Amniotic epithelial cell (primary cell): Measurements from ENCODE around the gene CENPF.
"Not testable (repeated sequence)": the region's sequence is repeated elsewhere in the genome, so short reads cannot be mapped to it uniquely, and the experiment has no call there.

Experiments
- DNase-seq: peaks from one replicate; pipeline ENCODE4 v3.0.0-alpha.2; 2010; ENCODE audit warnings: low read depth

The CENPF gene

DNA sequence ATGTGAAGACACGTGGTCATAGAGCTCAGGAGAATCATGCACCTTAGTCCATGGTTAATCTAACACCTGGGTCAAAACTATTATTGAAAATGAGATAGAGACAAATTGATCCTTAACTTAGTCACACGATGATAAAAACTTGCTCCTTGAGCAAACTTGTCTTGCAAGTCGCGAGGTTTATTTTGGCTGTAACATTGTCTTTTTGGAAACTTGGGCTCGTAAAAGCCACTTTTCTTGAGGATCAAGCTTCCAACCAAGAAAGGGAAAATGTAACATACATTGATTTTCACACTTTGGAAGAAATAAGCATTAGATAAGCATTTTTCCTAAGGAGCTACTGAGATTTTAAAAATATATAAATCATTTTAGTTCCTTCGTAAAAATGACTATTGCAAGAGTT, 19.9 kb upstream of the CENPF start:
- no peak for DNase-seq

DNA sequence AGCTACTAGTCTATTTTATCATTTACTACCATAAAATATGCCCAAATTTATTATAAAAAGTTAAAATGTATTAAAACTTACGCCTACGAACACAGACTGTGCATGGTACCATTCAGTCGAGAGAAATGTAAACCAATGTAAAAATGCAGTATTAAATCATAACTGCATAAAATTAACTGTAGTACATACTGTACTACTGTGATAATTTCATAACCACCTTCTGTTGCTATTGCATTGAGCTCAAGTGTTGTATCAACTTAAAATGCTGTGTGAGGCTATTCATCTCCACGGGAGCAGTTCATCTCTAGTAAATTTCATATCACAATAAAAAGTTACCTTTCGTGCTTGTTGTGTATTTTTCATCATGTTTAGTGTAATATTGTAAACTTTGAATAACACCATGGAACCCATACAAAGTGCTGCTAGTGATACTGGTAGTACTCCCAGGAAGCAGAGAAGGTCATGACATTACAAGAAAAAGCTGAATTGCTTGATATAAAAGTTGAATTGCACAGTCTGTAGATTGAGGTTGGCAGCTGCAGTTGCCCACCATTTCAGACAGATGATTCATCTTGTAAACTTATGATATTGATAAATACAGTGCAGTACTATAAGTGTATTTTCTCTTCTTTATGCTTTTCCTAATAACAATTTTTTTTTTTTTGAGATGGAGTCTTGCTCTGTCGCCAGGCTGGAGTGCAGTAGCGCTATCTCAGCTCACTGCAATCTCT, 19.0 kb upstream of the CENPF start:
- DNase-seq = peak; percentile 57

DNA sequence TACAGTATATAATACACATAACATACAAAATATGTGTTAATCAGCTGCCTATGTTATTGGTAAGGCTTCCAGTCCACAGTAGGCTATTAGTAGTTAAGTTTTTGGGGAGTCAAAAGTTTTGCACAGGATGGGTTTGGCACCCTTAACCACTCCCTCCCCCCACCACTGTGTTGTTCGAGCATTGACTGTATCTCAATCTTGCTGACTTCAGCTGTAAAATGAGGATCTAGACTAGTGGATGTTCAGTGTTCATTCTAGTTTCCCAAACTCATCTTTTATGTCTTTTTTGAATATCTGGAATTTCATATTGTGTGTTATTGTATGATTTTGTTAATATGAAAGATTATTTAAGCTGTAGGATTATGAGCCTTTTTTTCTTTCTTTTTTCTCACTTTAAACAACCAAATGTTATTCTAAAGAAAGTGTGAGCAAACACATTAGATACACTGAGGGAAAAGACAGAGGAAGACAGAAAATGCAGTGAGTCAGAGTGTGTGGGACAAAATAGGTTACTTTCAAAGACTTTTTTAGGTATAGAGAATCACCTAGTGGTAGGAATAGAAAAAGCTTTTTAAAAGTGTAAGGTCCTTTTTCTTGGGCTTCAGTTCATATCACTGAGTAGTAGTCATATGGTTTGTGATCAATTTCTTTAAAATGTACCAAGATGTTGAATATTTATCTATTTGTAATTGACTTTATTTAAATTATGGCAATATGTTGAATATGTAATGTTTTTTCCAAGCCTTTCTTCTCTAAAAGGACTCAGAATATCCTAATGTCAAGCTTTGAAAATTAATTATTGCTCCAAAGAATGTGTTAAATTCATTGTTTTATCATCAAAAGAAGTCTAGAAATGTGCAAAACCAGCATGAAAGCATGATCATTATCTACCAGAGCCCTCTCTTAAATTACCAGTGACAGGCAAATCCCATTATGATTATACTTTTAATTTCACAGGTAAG, 17.9 kb upstream of the CENPF start:
- DNase-seq = peak; percentile 72

DNA sequence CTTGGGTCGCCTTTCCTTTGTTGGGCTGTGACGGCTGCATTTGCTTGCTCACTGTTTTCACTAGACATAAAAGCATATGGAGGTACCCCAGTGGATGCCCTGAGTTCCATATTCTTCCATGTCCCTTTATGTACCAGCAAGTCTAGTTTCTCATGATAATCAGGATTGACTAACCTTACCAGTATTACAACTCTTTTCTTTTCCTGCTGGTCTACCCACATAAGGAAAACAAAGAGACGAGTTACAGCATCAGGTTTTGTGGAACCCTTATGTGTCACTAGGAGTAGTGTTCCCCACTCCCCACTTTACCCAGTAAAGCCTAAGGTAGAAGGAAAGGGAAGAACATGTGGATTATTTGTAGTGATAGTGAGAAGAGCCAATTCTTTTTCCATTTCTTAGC, 16.4 kb upstream of the CENPF start:
- no peak for DNase-seq

DNA sequence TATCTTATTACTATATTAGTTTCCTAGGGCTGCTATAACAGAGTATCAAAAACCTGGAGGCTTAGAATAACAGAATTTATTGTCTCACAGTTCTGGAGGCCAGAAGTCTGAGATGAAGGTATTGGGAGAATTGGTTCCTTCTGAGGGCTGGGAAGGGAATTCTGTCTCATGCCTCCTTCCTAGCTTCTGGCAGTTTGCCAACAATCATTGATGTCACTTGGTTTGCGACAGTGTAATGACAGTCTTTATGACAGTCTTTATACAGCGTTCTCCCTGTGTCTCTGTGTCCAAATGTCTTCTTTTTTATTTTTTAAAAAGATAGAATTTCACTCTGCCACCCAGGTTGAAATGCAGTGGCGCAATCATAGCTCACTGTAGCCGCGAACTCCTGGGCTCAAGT, 15.8 kb upstream of the CENPF start:
- DNase-seq = no peak

DNA sequence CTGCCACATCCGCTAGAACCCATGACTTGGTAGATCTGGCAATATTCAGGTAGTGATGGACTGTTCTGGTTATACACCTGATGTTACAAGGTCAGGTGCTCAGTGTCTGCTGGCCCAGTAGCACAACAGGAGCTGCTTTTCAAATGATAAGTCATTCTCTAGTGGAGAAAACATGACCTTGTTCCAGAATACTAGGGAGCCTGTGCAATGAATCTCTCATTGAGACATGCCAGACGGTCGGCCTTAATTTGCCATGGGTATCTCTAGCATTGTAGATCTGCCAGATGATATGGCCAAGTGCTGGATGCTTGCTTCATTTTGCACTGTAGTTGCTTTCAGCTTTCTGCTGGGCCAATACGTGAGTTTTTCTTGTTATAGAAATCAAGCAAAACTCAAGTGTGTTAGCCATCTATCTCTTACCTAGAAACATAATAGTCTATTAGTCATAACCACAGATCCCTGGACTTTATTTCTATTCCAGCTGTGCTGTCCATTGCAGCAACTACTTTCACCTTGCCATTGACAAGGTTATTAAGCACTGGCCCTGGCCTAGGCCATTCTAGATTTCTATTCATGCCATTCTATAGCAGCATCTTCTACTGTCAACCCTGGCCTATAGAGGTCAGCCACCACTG, 13.9 kb upstream of the CENPF start:
- DNase-seq = peak; percentile 58

DNA sequence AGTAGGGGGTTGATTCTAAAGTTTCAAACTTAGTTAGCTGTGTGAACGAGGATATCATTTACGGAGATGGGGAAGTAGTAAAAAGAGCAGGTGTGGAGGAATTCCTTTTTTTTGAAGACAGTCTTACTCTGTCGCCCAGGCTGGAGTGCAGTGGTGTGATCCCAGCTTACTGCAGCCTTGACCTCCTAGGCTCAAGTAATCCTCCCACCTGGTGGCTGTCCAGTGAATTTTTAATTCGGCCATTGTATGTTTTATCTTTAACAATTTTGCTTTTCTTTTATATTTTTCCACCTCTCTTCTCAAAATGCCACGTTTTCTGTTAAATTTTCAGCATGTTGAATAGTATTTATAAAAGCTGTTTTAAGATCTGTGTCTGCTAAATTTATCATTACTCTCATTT, 12.3 kb upstream of the CENPF start:
- no peak for DNase-seq

DNA sequence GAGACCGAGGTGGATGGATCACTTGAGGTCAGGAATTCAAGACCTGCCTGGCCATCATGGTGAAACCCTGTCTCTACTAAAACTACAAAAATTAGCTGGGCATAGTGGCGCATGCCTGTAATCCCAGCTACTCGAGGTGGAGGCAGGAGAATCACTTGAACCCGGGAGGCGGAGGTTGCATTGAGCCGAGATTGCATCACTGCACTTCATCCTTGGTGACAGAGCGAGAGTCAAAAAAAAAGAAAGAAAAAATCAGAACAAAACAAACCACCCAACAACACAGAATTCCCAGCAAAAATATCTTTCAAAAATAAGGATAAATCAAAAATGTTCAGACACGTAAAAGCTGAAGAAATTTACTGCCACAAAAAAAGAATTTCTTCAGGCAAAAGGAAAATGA, 11.1 kb upstream of the CENPF start:
- not testable (repeated sequence) for DNase-seq

DNA sequence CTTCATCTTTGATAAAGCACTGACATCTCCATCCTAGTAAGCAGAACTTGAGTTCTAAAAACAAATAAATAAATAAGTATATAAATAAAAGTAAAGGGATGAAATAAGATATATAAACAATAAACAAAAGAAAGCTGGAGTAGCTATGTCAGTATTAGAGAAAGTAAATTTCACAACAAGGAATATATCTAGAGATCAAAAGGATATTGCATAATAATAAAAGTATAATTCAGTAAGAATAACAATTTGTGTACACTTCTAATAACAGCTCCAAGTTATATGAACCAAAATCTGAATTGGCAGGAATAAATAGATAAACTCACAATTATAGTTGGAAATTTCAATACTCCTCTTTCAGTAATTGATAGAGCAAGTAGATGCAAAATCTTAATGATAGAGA, 9.8 kb upstream of the CENPF start:
- DNase-seq = no peak

DNA sequence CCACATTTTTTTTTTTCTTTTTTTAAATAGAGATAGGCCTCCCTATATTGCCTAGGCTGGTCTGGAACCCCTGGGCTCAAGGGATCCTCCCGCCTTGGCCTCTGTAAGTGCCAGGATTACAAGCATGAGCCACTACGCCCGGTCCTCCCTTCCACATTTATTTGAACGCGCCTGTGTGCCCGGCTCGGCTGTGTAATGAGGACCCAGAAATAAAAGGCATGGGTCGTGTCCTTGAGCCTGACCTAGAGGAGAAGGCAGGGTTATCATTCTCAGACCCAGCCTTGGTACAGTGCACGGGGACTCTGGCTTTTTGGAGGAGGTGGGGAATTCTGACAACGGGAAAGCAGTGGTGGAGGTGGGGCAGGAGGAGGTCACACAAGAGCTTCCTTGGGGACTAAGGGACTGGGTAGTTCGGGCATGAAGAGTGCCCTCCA, 841 bp downstream of the CENPF start:
- no peak for DNase-seq

DNA sequence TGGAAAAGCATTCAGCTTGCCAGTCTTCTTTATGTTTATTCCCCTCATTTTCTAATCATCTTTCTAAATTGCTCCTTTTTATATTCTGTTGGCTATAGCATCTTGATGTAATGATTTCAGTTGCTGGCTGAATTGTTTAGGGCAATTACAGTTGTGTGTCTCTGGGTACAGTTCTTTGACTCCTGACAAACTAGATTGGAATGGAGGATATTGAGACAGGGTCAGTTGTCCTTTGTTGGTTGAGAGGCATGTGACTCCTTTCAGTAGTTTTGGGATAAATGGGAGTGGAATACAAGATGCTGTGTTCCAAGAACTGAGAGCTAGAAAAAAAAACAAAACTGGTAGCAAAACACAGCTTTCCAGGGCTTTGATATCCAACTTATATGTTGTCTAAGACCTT, 1.5 kb downstream of the CENPF start:
- DNase-seq = no peak

DNA sequence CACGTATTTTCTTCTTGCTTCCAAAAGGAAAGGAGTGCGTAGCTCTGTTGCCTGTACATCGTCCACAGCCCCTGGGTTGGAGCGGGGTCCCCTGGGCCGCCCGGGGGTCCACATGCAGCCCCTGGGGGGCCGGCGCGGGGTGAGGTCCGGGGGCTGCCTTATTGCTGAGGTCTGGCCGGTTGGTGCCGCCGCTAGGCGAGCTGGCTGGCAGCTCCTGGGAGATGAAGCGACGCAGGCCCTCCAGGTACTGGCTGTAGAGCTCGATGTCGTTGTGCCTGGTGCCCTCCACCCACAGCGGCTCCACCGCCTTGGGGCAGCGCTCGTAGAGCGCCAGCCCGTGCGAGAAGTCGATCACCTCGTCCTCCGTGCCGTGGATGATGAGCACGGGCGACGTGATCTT, 2.5 kb downstream of the CENPF start:
- not testable (repeated sequence) for DNase-seq

DNA sequence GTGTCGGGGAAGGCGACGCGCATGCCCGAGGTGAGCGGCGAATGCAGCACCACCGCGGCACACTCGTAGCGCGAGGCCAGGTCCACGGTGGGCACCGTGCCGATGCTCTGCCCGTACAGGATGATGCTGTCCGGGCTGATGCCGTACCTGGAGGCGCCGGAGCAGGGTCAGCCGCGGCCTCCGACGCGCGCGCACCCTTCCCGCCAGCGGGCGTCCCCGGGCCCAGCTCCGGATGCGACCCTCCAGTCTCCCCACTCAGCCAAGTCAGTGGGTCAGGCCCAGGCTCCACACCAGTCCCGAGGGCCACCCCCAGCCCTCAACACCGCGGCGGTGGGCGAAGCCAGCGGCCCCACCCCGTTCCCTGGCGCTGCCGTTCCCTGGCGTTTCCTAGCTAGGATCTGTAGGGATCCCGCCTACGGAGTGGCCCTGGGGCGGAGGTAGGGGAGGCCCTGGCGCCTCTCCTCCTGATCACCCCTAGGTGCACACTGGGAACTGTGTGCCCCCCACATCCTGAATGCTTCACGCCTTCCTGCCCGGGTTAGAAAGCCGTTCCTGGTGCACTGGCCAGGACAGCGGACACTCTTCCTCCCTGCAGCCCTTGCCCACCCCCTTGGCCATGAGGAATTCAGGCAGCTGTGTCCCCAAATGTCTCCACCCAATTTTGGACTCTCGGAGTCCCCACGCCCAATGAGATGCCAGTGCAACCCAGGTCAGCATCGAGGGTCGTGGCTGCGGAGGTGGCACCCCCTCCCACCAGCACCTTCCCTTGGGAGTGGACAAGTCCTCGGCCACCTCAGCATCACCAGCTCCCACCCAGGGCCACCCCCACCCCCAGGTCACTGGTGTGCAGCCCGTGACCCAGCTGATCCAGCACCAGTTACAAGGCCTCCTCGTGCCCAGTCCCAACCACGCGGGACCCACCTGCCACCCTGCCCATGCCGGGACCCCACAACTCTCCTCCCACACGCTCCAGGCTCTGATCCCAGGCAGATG, 3.2 kb downstream of the CENPF start:
- DNase-seq = not testable (repeated sequence)

DNA sequence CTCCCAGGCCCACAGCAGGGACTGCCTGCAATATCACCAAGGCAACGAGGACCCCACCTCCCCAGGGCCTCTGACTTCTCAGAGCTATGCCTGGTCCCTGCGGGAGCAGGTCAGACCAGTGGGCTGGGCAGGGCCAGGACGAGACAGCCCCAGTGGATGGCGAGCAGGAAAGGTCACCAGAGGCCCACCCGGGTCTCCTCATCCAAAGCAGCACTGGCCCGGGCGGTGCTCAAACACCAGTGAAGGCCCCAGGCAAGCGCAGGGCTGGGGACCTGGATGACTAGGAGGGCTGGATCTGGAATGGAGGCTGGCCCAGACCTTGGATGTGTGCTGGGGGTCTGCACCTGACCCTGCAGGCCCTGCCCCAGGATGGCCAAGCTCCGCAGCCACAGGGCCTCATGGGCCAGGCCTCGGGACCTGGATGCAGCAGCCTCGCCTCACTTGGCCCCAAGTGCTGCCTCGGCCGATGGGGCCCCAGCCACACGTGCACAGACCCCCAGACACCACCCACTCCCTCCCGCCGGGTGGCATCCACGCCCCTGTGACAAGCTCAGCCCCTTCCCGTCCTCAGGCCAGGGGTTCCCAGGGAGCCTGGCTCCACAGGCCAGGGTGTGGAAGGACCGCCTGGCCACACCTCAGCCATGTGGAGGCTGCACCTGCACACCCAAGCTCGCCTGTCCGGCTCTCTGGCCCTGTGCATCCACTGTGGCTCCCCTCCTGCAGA, 4.7 kb downstream of the CENPF start:
- not testable (repeated sequence) for DNase-seq

DNA sequence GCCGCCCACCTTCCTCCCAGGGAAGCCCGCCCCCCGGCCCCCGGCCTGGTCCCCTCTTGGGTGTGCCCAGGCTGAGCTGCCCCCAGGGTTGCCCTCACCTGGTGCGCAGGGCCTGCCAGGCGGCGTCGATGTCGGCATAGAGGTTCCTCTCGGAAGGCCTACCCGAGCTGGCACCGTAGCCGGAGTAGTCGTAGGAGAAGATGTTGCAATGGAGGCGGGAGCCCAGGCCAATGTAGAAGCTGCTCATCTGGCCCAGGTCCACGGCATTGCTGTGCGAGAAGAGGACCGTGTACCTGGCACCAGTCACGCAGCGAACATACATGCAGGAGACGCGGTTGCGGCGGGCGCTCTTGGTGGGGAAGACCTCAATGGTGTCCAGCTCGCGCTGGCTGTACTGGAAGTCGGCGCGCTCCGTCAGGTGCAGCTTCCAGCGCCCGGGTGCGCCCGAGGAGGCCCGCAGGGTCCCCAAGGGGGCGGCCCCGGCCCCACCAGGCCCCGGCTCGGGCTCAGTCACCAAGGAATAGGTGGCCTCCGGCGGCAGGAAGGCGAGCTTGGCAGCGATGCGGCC, 5.3 kb downstream of the CENPF start:
- DNase-seq = not testable (repeated sequence)

DNA sequence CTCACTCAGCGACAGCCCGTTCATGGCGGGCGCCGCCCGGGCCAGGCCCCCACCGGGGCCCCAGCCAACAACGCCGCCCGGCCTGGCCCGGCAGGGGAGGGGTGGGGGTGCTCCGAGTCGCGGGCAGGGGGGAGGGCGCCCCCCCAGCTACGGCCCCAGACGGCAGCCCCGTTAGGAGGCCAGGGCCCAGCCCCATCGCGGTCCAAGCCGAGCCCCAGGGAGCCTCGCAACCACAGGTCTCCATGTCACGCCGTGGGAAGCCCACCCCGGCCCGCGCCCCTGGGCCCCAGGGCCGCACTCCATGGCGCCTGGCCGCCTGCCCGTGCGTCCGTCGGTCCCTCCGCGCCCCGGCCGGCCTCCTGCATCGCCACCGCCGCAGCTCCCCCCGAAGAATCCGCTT, 5.8 kb downstream of the CENPF start:
- DNase-seq = not testable (repeated sequence)

DNA sequence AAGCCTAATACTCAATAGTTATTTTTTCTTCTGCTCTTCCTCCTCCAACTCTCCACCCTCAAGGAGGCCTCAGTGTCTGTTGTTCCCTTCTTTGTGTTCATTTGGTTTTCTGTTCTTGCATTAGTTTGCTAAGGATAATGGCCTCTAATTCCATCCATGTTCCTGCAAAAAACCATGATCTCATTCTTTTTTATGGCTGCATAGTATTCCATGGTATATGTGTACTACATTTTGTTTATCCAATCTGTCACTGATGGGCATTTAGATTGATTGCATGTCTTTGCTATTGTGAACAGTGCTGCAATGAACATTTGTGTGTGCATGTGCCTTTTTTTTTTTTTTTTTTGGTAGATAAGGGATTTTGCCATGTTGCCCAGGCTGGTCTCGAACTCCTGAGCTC, 6.7 kb downstream of the CENPF start:
- DNase-seq = no peak

DNA sequence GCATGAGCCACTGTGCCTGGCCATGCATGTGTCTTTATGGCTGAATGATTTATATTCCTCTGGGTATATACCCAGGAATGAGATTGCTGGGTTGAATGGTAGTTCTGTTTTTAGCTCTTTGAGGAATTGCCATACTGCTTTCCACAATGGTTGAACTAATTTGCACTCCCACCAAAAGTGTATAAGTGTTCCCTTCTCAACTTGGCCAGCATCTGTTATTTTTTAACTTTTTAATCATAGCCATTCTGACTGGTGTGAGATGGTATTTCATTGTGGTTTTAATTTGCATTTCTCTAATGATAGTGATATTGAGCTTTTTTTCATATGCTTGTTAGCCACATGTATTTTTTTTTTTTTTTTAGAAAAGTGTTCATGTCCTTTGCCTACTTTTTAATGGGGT, 7.1 kb downstream of the CENPF start:
- DNase-seq = not testable (repeated sequence)

DNA sequence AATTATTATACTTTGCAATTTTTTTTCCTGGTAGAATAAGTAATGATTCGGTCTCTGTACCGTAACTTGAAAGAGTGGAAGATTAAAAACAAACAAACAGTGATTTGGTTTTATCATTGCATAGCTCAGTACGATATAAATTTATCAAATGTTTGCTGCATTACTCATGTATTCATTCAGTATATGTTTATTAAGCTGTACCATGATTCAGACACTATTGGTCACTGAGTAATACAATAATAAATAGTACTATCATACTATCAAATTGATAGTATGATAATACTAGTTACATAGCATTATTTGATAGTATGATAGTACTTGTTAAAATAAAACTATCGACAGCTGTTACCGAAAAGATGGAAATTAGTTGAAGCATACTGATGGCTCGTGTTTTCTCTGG, 12.1 kb downstream of the CENPF start:
- peak; percentile 25 for DNase-seq

DNA sequence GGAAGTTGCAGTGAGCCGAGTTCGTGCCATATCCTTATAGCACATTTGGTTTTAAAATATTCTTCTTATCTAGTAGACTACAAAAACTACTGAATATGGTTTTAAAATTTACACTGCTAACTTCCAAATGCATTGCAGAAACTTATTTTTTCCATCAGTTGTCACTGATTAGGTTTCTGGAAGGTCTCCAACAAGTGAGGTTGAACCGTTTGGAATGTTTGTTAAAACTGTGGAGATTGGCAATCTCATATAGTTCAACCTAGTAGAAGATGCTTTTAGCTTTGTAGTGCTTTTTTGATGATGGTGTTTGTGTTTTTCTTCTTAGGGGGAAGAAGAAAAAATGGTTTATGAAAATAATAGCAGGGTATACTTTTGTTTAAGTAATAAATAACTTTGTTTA, 12.9 kb downstream of the CENPF start:
- DNase-seq = peak; percentile 69
